Liver (tissue), 9 donors: Measurements from ENCODE around the gene ERMARD. TPM values are rescaled to one million over a fixed set of nuclear protein-coding genes. Genes with fewer than 3 reads are reported as not detected.

Experiments used
- DNase-seq: peaks from one replicate; pipeline ENCODE4 v3.0.0-alpha.2; 2017; ENCODE audit warnings: low spot score
- H3K27ac ChIP-seq, 2 donors: one replicate each; pipeline ENCODE4 v1.7.0; 2013; ENCODE audit warnings: inconsistent platforms in 2 of 2, low read length in 2 of 2, control low read depth in 1 of 2, low read depth in 1 of 2, mild to moderate bottlenecking in 1 of 2
- H3K27me3 ChIP-seq, 4 donors: one replicate each; pipeline versions ENCODE4 v1.6.1 to v1.7.0; 2013; ENCODE audit warnings: low read length in 3 of 4, inconsistent platforms in 1 of 4, mild to moderate bottlenecking in 1 of 4, moderate library complexity in 1 of 4; ENCODE audit not compliant: control insufficient read depth in 4 of 4, insufficient read depth in 4 of 4
- H3K36me3 ChIP-seq, 4 donors: one replicate each; pipeline versions ENCODE4 v1.6.1 to v1.7.0; 2013; ENCODE audit warnings: low read length in 3 of 4, mild to moderate bottlenecking in 3 of 4, low read depth in 1 of 4, moderate library complexity in 1 of 4; ENCODE audit not compliant: control insufficient read depth in 4 of 4, insufficient read depth in 3 of 4
- H3K4me1 ChIP-seq, 4 donors: one replicate each; pipeline versions ENCODE4 v1.6.1 to v1.7.0; 2013; ENCODE audit warnings: low read length in 3 of 4, mild to moderate bottlenecking in 3 of 4, moderate library complexity in 1 of 4; ENCODE audit not compliant: control insufficient read depth in 4 of 4, insufficient read depth in 4 of 4
- H3K4me3 ChIP-seq, 3 donors: one replicate each; pipeline versions ENCODE4 v1.6.1 to v1.7.0; 2013; ENCODE audit warnings: low read length in 3 of 3, control low read depth in 1 of 3, low read depth in 1 of 3, mild to moderate bottlenecking in 1 of 3
- H3K9ac ChIP-seq, 2 donors: one replicate each; pipeline ENCODE4 v1.7.0; 2013; ENCODE audit warnings: low read length in 2 of 2, mild to moderate bottlenecking in 2 of 2, moderate library complexity in 2 of 2, control low read depth in 1 of 2, low read depth in 1 of 2
- H3K9me3 ChIP-seq, 4 donors: one replicate each; pipeline versions ENCODE4 v1.6.1 to v1.7.0; 2013; ENCODE audit warnings: low read length in 3 of 4; ENCODE audit not compliant: control insufficient read depth in 4 of 4
- CTCF ChIP-seq: fragments of 150-350 bp; IDR thresholded peaks from 2 replicates; pipeline ENCODE4 v1.5.1; 2017; ENCODE audit warnings: improper control_type of control experiment, low read depth, low read length; ENCODE audit not compliant: missing input control
- EGR1 ChIP-seq, 2 donors: IDR thresholded peaks; 2 replicates each; pipeline ENCODE4 v1.6.1; 2016 to 2018; ENCODE audit warnings: antibody characterized with exemption in 2 of 2, low read depth in 2 of 2
- FOXA1 ChIP-seq: IDR thresholded peaks from 2 replicates; pipeline ENCODE4 v1.6.1; 2016; ENCODE audit warnings: antibody characterized with exemption
- GABPA ChIP-seq, 2 donors: IDR thresholded peaks in 1 of 2; conservative IDR thresholded peaks in 1 of 2; 2 replicates each; pipeline ENCODE4 v1.6.1; 2016; ENCODE audit warnings: antibody characterized with exemption in 2 of 2, mild to moderate bottlenecking in 1 of 2, moderate library complexity in 1 of 2
- HNF4A ChIP-seq, 2 donors: conservative IDR thresholded peaks; 2 replicates each; pipeline ENCODE4 v1.6.1; 2016; ENCODE audit warnings: antibody characterized with exemption in 2 of 2, mild to moderate bottlenecking in 2 of 2
- HNF4G ChIP-seq: IDR thresholded peaks from 2 replicates; pipeline ENCODE4 v1.6.1; 2016; ENCODE audit warnings: antibody characterized with exemption
- JUND ChIP-seq, 2 donors: IDR thresholded peaks; 2 replicates each; pipeline ENCODE4 v1.6.1; 2016; ENCODE audit warnings: antibody characterized with exemption in 2 of 2
- MAX ChIP-seq: IDR thresholded peaks from 2 replicates; pipeline ENCODE4 v1.6.1; 2016; ENCODE audit warnings: antibody characterized with exemption
- NR2F2 ChIP-seq: IDR thresholded peaks from 2 replicates; pipeline ENCODE4 v1.6.1; 2016; ENCODE audit warnings: antibody characterized with exemption
- RAD21 ChIP-seq, 2 donors: IDR thresholded peaks; 2 replicates each; pipeline ENCODE4 v1.6.1; 2016; ENCODE audit warnings: antibody characterized with exemption in 2 of 2, mild to moderate bottlenecking in 2 of 2
- RXRA ChIP-seq, 2 donors: IDR thresholded peaks; 2 replicates each; pipeline ENCODE4 v1.6.1; 2017 to 2018; ENCODE audit warnings: antibody characterized with exemption in 2 of 2, mild to moderate bottlenecking in 1 of 2
- SP1 ChIP-seq: IDR thresholded peaks from 2 replicates; pipeline ENCODE4 v1.6.1; 2018; ENCODE audit warnings: antibody characterized with exemption, mild to moderate bottlenecking
- YY1 ChIP-seq: IDR thresholded peaks from 2 replicates; pipeline ENCODE4 v1.6.1; 2016; ENCODE audit warnings: antibody characterized with exemption, mild to moderate bottlenecking
- ZBTB33 ChIP-seq: IDR thresholded peaks from 2 replicates; pipeline ENCODE4 v1.6.1; 2016; ENCODE audit warnings: antibody characterized with exemption
- WGBS: extraction: QIAGEN DNeasy Blood & Tissue Kit; methylation state at CpG from one replicate; pipeline ENCODE4 v1.1.7; 2013; 5-methylcytosine and 5-hydroxymethylcytosine counted together
- polyA plus RNA-seq, 2 donors: library from polyadenylated mRNA; stranded (reverse) in 1 of 2; unstranded in 1 of 2; fragments of 200-250 nt in 1 of 2; fragments of >200 nt in 1 of 2; fragmentation: Nextera tagmentation in 1 of 2; extraction: Ambion mirVana in 1 of 2; gene quantifications; one replicate each; pipeline versions ENCODE4 v1.2.1 to v1.2.3, GENCODE V29; 2013 to 2015
- total RNA-seq, 2 donors: library from RNA; depleted of rRNA; stranded (reverse); fragments of >200 nt; gene quantifications; one replicate each; pipeline ENCODE4 v1.2.3, GENCODE V29; 2014
- TF ChIP-seq, protein P1 (sequence below): IDR thresholded peaks from 2 replicates; pipeline ENCODE4 v1.6.1; 2016; ENCODE audit warnings: antibody characterized with exemption, mild to moderate bottlenecking
- TF ChIP-seq, protein P2 (sequence below): IDR thresholded peaks from 2 replicates; pipeline ENCODE4 v1.6.1; 2016; ENCODE audit warnings: antibody characterized with exemption
- donor health status: healthy.
- donor health status: healthy.
- donor health status: healthy.
- donor health status: healthy.
- donor health status: healthy.

Gene ERMARD
- total and polyA plus RNA-seq, 4 donors, result 10.1 to 20.7 (median 14.0) TPM

DNA sequence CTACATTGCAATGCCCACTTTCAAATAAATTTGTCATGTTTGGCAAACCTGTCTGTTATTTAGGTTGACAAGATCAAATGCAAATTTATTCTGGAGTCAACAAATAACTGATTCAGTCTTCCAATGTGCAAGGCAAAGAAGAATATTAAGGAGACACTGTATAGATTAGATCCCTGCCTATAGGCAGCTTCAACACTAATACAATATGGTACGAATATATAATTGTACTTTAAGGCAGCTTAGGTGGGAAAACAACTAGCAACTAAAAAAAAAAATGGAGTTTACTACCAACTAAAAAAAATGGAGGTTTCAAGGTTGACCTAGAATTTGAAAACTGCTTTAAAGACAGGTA, 25.4 kb upstream of the ERMARD start:
- TF ChIP-seq SP1 (no peak), NR2F2 (no peak), JUND (IDR thresholded peaks at IDR 0.05) (no peak), GABPA (IDR thresholded peaks at IDR 0.05 in 1 of 2, conservative IDR thresholded peaks at IDR 0.05 in 1 of 2) (no peak), CTCF (no peak), RAD21 (IDR thresholded peaks at IDR 0.05) (no peak), FOXA1 (no peak), MAX (no peak)
- TF ChIP-seq, protein P1, sequence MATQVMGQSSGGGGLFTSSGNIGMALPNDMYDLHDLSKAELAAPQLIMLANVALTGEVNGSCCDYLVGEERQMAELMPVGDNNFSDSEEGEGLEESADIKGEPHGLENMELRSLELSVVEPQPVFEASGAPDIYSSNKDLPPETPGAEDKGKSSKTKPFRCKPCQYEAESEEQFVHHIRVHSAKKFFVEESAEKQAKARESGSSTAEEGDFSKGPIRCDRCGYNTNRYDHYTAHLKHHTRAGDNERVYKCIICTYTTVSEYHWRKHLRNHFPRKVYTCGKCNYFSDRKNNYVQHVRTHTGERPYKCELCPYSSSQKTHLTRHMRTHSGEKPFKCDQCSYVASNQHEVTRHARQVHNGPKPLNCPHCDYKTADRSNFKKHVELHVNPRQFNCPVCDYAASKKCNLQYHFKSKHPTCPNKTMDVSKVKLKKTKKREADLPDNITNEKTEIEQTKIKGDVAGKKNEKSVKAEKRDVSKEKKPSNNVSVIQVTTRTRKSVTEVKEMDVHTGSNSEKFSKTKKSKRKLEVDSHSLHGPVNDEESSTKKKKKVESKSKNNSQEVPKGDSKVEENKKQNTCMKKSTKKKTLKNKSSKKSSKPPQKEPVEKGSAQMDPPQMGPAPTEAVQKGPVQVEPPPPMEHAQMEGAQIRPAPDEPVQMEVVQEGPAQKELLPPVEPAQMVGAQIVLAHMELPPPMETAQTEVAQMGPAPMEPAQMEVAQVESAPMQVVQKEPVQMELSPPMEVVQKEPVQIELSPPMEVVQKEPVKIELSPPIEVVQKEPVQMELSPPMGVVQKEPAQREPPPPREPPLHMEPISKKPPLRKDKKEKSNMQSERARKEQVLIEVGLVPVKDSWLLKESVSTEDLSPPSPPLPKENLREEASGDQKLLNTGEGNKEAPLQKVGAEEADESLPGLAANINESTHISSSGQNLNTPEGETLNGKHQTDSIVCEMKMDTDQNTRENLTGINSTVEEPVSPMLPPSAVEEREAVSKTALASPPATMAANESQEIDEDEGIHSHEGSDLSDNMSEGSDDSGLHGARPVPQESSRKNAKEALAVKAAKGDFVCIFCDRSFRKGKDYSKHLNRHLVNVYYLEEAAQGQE, result no peak
- Histone ChIP-seq H3K4me1 (peaks cover 2 to 22% (median 15%) of the 10 kb centered on the region in 4 donors), H3K27ac (no peak overlapping the region), H3K36me3 (no peaks in the 10 kb centered on the region), H3K9me3 (no peaks in the 10 kb centered on the region), H3K9ac (no peak overlapping the region), H3K27me3 (no peaks in the 10 kb centered on the region), H3K4me3 (no peak overlapping the region)
- no peak for DNase-seq
- WGBS, result 99% methylated on average over 1 of the region's 1 CpG

DNA sequence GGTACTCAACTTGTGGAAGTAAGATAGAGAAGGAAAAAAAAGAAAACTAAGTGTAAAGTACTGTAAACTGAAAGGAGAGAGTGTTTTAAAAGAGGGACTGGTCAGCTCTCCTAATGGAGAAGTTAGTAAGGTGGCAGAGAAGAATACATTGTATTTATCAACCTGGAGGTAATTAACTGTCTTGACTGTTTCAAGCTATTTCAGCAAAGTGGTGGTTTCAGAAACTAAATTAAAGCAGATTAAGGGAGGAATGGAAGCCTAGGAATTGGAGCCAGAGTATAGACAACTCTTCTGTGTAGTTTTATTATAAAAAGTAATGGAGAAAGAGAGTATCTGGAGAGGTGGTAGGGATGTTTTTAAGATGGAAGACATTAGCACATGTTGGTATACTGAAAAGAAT, 24.5 kb upstream of the ERMARD start:
- no peak for DNase-seq
- Histone ChIP-seq H3K4me3 (no peak overlapping the region), H3K9ac (no peak overlapping the region), H3K27me3 (no peaks in the 10 kb centered on the region), H3K36me3 (no peaks in the 10 kb centered on the region), H3K27ac (no peak overlapping the region), H3K9me3 (no peaks in the 10 kb centered on the region), H3K4me1 (peaks cover 0 to 19% (median 9%) of the 10 kb centered on the region in 4 donors)
- TF ChIP-seq MAX (no peak), EGR1 (IDR thresholded peaks at IDR 0.05; ENCODE audit: low read depth in 2 of 2) (no peak), CTCF (no peak), GABPA (IDR thresholded peaks at IDR 0.05 in 1 of 2, conservative IDR thresholded peaks at IDR 0.05 in 1 of 2) (no peak), YY1 (no peak), ZBTB33 (no peak), NR2F2 (no peak), JUND (IDR thresholded peaks at IDR 0.05) (no peak), RXRA (IDR thresholded peaks at IDR 0.05) (no peak), FOXA1 (no peak), SP1 (no peak), HNF4A (conservative IDR thresholded peaks at IDR 0.05) (no peak), HNF4G (no peak)
- TF ChIP-seq, protein P2, sequence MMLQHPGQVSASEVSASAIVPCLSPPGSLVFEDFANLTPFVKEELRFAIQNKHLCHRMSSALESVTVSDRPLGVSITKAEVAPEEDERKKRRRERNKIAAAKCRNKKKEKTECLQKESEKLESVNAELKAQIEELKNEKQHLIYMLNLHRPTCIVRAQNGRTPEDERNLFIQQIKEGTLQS, result no peak
